A549 (cell line): Measurements from ENCODE around the gene MAP3K14.

Experiments used
- EP300 ChIP-seq, 2 experiments: fragments of >200 bp; sonication (Bioruptor Twin); formaldehyde crosslinking; IDR thresholded peaks; 2 replicates in 1 of 2; 3 replicates in 1 of 2; pipeline ENCODE4 v1.6.1; 2016 to 2017
- MAZ ChIP-seq: fragments of 150-350 bp; IDR thresholded peaks from 2 replicates; pipeline ENCODE4 v1.6.1; 2014; ENCODE audit warnings: antibody characterized with exemption, low read depth, low read length, borderline replicate concordance
- MYC ChIP-seq: IDR thresholded peaks from 2 replicates; pipeline ENCODE4 v1.6.1; 2012; ENCODE audit warnings: mild to moderate bottlenecking, inconsistent platforms, low read length, improper control_type of control experiment, borderline replicate concordance
- PHF8 ChIP-seq: fragments of 200-600 bp; sonication (generic); IDR thresholded peaks from 2 replicates; pipeline ENCODE4 v1.6.1; 2016; ENCODE audit warnings: low read depth, mild to moderate bottlenecking, antibody characterized with exemption, moderate library complexity, borderline replicate concordance
- RFX5 ChIP-seq: fragments of 450-650 bp; IDR thresholded peaks from 2 replicates; pipeline ENCODE4 v1.7.1; 2014; ENCODE audit warnings: antibody characterized with exemption, mild to moderate bottlenecking, moderate library complexity
- SMC3 ChIP-seq: fragments of >200 bp; sonication (Bioruptor Twin); formaldehyde crosslinking; IDR thresholded peaks from 3 replicates; pipeline ENCODE4 v1.6.1; 2018; ENCODE audit warnings: inconsistent platforms
- ZNF302 ChIP-seq: fragments of 250-450 bp; sonication (Bioruptor Pico); IDR thresholded peaks from 2 replicates; pipeline ENCODE4 v1.9.0; 2021; ENCODE audit warnings: inconsistent platforms, mild to moderate bottlenecking, moderate library complexity
- TF ChIP-seq, protein P1 (sequence below): fragments of 200-600 bp; sonication (generic); IDR thresholded peaks from 2 replicates; pipeline ENCODE4 v1.6.1; 2016; ENCODE audit warnings: antibody characterized with exemption, mild to moderate bottlenecking, moderate library complexity
- TF ChIP-seq, protein P2 (sequence below): fragments of >200 bp; sonication (Bioruptor Twin); formaldehyde crosslinking; IDR thresholded peaks from 3 replicates; pipeline ENCODE4 v1.5.1; 2016
- TF ChIP-seq, protein P3 (sequence below): fragments of 250-450 bp; sonication (Bioruptor Pico); IDR thresholded peaks from 2 replicates; pipeline ENCODE4 v1.5.0; 2021; ENCODE audit warnings: mild to moderate bottlenecking, moderate library complexity, borderline replicate concordance

DNA sequence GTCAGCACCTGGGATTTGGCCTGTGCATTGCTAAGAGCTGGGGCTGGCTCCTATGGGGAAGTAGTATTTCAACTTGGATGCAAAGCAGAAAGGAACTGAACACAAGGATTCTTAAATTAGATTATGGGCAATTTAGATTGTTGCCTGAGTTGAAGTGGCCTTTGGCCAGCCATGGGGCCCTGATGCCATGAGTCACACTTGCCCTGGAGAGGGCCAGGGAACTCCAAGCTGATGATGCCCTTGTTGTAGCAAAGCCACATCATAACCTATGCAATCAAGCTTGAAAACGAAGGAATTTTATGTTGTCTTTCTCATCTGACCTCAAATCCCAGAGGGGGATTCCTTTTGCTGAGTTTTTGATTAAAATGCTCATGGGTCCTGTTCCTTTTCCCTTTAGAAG is 51.0 kb downstream of the MAP3K14 start:
- TF ChIP-seq MYC (no peak), ZNF302 (CRISPR knock-in tag) (no peak), PHF8 (no peak), EP300 (IDR thresholded peaks at IDR 0.05) (no peak), RFX5 (no peak), MAZ (no peak), SMC3 (no peak)
- TF ChIP-seq, protein P1, sequence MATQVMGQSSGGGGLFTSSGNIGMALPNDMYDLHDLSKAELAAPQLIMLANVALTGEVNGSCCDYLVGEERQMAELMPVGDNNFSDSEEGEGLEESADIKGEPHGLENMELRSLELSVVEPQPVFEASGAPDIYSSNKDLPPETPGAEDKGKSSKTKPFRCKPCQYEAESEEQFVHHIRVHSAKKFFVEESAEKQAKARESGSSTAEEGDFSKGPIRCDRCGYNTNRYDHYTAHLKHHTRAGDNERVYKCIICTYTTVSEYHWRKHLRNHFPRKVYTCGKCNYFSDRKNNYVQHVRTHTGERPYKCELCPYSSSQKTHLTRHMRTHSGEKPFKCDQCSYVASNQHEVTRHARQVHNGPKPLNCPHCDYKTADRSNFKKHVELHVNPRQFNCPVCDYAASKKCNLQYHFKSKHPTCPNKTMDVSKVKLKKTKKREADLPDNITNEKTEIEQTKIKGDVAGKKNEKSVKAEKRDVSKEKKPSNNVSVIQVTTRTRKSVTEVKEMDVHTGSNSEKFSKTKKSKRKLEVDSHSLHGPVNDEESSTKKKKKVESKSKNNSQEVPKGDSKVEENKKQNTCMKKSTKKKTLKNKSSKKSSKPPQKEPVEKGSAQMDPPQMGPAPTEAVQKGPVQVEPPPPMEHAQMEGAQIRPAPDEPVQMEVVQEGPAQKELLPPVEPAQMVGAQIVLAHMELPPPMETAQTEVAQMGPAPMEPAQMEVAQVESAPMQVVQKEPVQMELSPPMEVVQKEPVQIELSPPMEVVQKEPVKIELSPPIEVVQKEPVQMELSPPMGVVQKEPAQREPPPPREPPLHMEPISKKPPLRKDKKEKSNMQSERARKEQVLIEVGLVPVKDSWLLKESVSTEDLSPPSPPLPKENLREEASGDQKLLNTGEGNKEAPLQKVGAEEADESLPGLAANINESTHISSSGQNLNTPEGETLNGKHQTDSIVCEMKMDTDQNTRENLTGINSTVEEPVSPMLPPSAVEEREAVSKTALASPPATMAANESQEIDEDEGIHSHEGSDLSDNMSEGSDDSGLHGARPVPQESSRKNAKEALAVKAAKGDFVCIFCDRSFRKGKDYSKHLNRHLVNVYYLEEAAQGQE = no peak
- TF ChIP-seq, protein P2, sequence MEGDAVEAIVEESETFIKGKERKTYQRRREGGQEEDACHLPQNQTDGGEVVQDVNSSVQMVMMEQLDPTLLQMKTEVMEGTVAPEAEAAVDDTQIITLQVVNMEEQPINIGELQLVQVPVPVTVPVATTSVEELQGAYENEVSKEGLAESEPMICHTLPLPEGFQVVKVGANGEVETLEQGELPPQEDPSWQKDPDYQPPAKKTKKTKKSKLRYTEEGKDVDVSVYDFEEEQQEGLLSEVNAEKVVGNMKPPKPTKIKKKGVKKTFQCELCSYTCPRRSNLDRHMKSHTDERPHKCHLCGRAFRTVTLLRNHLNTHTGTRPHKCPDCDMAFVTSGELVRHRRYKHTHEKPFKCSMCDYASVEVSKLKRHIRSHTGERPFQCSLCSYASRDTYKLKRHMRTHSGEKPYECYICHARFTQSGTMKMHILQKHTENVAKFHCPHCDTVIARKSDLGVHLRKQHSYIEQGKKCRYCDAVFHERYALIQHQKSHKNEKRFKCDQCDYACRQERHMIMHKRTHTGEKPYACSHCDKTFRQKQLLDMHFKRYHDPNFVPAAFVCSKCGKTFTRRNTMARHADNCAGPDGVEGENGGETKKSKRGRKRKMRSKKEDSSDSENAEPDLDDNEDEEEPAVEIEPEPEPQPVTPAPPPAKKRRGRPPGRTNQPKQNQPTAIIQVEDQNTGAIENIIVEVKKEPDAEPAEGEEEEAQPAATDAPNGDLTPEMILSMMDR = no peak
- TF ChIP-seq, protein P3, sequence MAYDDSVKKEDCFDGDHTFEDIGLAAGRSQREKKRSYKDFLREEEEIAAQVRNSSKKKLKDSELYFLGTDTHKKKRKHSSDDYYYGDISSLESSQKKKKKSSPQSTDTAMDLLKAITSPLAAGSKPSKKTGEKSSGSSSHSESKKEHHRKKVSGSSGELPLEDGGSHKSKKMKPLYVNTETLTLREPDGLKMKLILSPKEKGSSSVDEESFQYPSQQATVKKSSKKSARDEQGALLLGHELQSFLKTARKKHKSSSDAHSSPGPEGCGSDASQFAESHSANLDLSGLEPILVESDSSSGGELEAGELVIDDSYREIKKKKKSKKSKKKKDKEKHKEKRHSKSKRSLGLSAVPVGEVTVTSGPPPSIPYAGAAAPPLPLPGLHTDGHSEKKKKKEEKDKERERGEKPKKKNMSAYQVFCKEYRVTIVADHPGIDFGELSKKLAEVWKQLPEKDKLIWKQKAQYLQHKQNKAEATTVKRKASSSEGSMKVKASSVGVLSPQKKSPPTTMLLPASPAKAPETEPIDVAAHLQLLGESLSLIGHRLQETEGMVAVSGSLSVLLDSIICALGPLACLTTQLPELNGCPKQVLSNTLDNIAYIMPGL (CRISPR knock-in tag) = no peak
